AG09309 (cell line): ENCODE results near the gene SLC6A2.

Experiments used
- DNase-seq: peaks from one replicate; pipeline ENCODE4 v3.0.0-alpha.2; 2010; ENCODE audit warnings: low read depth
- H3K4me3 ChIP-seq: 2 replicates; pipeline ENCODE4 v1.5.1; 2011; ENCODE audit warnings: mild to moderate bottlenecking, low read depth, low read length, moderate library complexity; ENCODE audit not compliant: control insufficient read depth
- CTCF ChIP-seq: IDR thresholded peaks from 2 replicates; pipeline ENCODE4 v1.5.1; 2011; ENCODE audit warnings: mild to moderate bottlenecking, low read depth, low read length, inconsistent platforms; ENCODE audit not compliant: insufficient read depth, control insufficient read depth; ENCODE audit errors: missing control alignments

SLC6A2 gene

GRCh38 chr16:55647343-55647742, 8.4 kb upstream of the SLC6A2 start:
- no peak overlapping the region for H3K4me3 ChIP-seq
- no peak for DNase-seq
- TF ChIP-seq CTCF, result no peak

- no peak for DNase-seq
- no peak for TF ChIP-seq CTCF
- H3K4me3 ChIP-seq, result no peak overlapping the region
Observed at GRCh38 chr16:55647798-55648197, 8.0 kb upstream of the SLC6A2 start.

- DNase-seq, result no peak
- no peak for TF ChIP-seq CTCF
- H3K4me3 ChIP-seq, result no peak overlapping the region
Observed at GRCh38 chr16:55651841-55652824, 3.7 kb upstream of the SLC6A2 start.

GRCh38 chr16:55653106-55653505, 2.7 kb upstream of the SLC6A2 start:
- no peak for TF ChIP-seq CTCF
- H3K4me3 ChIP-seq, result no peak overlapping the region

GRCh38 chr16:55655381-55655896, 349 bp upstream of the SLC6A2 start:
- no peak for TF ChIP-seq CTCF
- no peak for DNase-seq
- H3K4me3 ChIP-seq, result no peak overlapping the region

More at GRCh38 chr16:55653106-55653505, 2.7 kb upstream of the SLC6A2 start:
- DNase-seq, result no peak

- H3K4me3 ChIP-seq, result no peak overlapping the region
Observed at GRCh38 chr16:55656691-55657092, 904 bp downstream of the SLC6A2 start.

More at GRCh38 chr16:55656691-55657092, 904 bp downstream of the SLC6A2 start:
- DNase-seq, result no peak
- TF ChIP-seq CTCF, result no peak
